ENCODE measurements around the gene DIP2C. TPM values are rescaled to one million over a fixed set of nuclear protein-coding genes. Genes with fewer than 3 reads are reported as not detected.

Gene DIP2C
- total and polyA plus RNA-seq, 2 donors (not counting 1 experiment from before 2014, with no cell fraction given): 1.3 to 1.9 TPM

DNA sequence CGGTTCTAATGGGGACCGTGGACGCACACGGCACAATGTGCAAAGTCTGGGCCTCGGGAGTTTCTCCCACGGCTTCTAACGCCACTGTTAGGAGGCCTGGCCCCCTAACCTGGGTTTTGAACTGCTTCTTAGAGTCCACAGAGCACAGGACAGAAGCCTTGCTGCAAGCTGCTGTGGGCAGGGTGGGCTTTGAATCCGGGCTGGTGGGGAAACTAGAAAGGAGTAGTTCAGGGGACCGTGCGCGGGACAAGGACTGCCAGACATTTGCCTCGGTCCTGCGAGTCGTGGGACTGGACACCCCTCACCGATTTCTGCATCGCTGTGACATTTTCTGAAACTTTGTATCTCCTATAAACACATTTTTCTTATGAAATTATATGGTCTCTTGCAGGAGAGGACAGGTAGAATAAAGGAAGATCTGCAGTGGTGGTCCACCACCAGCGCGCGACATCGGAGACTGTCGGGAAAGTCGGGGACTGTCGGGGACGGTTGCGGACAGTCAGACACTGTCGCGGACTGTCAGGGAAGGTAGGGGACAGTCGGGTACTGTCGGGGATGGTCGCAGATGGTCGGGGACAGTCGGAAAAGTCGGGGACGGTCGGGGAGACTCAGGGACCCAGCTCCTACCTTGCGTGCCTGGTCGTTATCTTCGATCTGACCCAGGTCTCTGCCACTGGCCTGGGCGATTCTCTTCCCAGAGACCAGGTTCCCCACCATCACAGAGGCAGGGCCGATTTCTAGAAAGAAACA, 332.1 kb downstream of the DIP2C start:
- no peaks in the 10 kb centered on the region for H3K9me3 ChIP-seq (ENCODE audit: control extremely low read depth in 1 of 3, control insufficient read depth in 2 of 3, insufficient read depth in 1 of 3, low read length in 2 of 3)
- ChIA-PET CTCF (interaction anchor here (0.9 to 1.6 kb wide), 4 partner anchors 38 to 176 kb away, joined by 3 to 5 read pairs (median 3); no protein-coding TSS in a partner anchor), POLR2A (interaction anchor here (0.5 kb wide), 1 partner anchor 218 kb away, joined by 11 read pairs; no protein-coding TSS in a partner anchor)
- no peak overlapping the region for H3K4me2 ChIP-seq (replicated peaks; ENCODE audit: low read depth, low read length, poor library complexity, severe bottlenecking)
- H3K4me3 ChIP-seq (ENCODE audit: control extremely low read depth in 1 of 5, extremely low read depth in 1 of 5, insufficient read depth in 1 of 5, low read depth in 2 of 5, low read length in 4 of 5): no peak overlapping the region
- WGBS (ENCODE audit: insufficient coverage): 97% methylated on average over 36 of the region's 40 CpGs
- DNase-seq: no peak
- no peak overlapping the region for H3K9ac ChIP-seq (ENCODE audit: low read length)
- H2AFZ ChIP-seq (ENCODE audit: insufficient read depth, low read depth, low read length, poor library complexity, severe bottlenecking): no peak overlapping the region
- Mint-ChIP-seq H3K4me1 (peaks cover 3% of the 10 kb centered on the region), H3K9me3 (ENCODE audit: insufficient read depth) (no peaks in the 10 kb centered on the region), H3K4me3 (no peak overlapping the region), H3K27ac (no peak overlapping the region), H3K27me3 (peaks cover 5% of the 10 kb centered on the region)
- intact Hi-C loops (cut with micrococcal nuclease): no loop called here
- H3K27ac ChIP-seq (ENCODE audit: low read length in 2 of 2): no peak overlapping the region
- no peaks in the 10 kb centered on the region for H3K27me3 ChIP-seq (replicated peaks in 1 of 4; ENCODE audit: control extremely low read depth in 1 of 4, control insufficient read depth in 3 of 4, insufficient read depth in 4 of 4, low read length in 3 of 4)
- H4K20me1 ChIP-seq (ENCODE audit: control insufficient read depth, insufficient read depth, low read length, poor library complexity, severe bottlenecking): no peaks in the 10 kb centered on the region
- H3K79me2 ChIP-seq (ENCODE audit: control insufficient read depth, insufficient read depth, low read length): no peaks in the 10 kb centered on the region
- H3K36me3 ChIP-seq (replicated peaks in 1 of 2; ENCODE audit: control extremely low read depth in 1 of 2, control insufficient read depth in 1 of 2, extremely low read depth in 1 of 2, insufficient read depth in 2 of 2, low read length in 1 of 2): peaks cover 0 to 3% of the 10 kb centered on the region in 2 experiments
- H3K4me1 ChIP-seq (ENCODE audit: control insufficient read depth in 2 of 2, insufficient read depth in 2 of 2, low read length in 2 of 2): no peaks in the 10 kb centered on the region
- no peak for TF ChIP-seq EZH2 (IDR thresholded peaks at IDR 0.05; ENCODE audit: borderline replicate concordance, insufficient read depth, low read depth, low read length, poor library complexity, severe bottlenecking)
- TF ChIP-seq, protein P1, sequence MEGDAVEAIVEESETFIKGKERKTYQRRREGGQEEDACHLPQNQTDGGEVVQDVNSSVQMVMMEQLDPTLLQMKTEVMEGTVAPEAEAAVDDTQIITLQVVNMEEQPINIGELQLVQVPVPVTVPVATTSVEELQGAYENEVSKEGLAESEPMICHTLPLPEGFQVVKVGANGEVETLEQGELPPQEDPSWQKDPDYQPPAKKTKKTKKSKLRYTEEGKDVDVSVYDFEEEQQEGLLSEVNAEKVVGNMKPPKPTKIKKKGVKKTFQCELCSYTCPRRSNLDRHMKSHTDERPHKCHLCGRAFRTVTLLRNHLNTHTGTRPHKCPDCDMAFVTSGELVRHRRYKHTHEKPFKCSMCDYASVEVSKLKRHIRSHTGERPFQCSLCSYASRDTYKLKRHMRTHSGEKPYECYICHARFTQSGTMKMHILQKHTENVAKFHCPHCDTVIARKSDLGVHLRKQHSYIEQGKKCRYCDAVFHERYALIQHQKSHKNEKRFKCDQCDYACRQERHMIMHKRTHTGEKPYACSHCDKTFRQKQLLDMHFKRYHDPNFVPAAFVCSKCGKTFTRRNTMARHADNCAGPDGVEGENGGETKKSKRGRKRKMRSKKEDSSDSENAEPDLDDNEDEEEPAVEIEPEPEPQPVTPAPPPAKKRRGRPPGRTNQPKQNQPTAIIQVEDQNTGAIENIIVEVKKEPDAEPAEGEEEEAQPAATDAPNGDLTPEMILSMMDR (IDR thresholded peaks at IDR 0.05): no peak
- no peak for ATAC-seq (ENCODE audit: low read depth)

DNA sequence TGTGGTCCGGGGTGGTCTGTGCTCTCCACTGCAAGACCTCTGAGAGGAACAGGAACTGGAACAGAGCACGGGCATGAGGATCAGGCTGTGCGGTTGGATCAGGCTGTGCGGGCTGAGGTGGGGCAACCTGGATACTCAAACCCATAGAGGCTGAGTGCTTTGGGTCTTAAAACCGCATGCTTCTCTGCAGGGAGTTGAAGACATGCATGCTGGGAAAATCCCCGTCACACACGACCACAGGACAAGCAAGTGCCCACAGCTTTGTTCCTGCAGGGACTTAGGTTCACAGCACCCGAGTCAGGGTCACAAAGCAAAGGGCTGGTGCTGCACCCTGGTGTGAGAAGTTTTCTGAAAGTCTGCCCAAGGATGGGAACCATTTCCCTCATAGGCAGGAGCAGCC, 333.0 kb downstream of the DIP2C start:
- Histone ChIP-seq H3K9me3 (ENCODE audit: control extremely low read depth in 1 of 3, control insufficient read depth in 2 of 3, insufficient read depth in 1 of 3, low read length in 2 of 3) (no peaks in the 10 kb centered on the region), H3K9ac (ENCODE audit: low read length) (no peak overlapping the region), H4K20me1 (ENCODE audit: control insufficient read depth, insufficient read depth, low read length, poor library complexity, severe bottlenecking) (no peaks in the 10 kb centered on the region), H2AFZ (ENCODE audit: insufficient read depth, low read depth, low read length, poor library complexity, severe bottlenecking) (no peak overlapping the region), H3K79me2 (ENCODE audit: control insufficient read depth, insufficient read depth, low read length) (no peaks in the 10 kb centered on the region), H3K4me2 (replicated peaks; ENCODE audit: low read depth, low read length, poor library complexity, severe bottlenecking) (no peak overlapping the region), H3K4me1 (ENCODE audit: control insufficient read depth in 2 of 2, insufficient read depth in 2 of 2, low read length in 2 of 2) (no peaks in the 10 kb centered on the region), H3K27me3 (replicated peaks in 1 of 4; ENCODE audit: control extremely low read depth in 1 of 4, control insufficient read depth in 3 of 4, insufficient read depth in 4 of 4, low read length in 3 of 4) (no peaks in the 10 kb centered on the region), H3K36me3 (replicated peaks in 1 of 2; ENCODE audit: control extremely low read depth in 1 of 2, control insufficient read depth in 1 of 2, extremely low read depth in 1 of 2, insufficient read depth in 2 of 2, low read length in 1 of 2) (peaks cover 0 to under 1% of the 10 kb centered on the region in 2 experiments), H3K27ac (ENCODE audit: low read length in 2 of 2) (no peak overlapping the region), H3K4me3 (ENCODE audit: control extremely low read depth in 1 of 5, extremely low read depth in 1 of 5, insufficient read depth in 1 of 5, low read depth in 2 of 5, low read length in 4 of 5) (no peak overlapping the region)
- TF ChIP-seq EZH2 (IDR thresholded peaks at IDR 0.05; ENCODE audit: borderline replicate concordance, insufficient read depth, low read depth, low read length, poor library complexity, severe bottlenecking): no peak
- TF ChIP-seq, protein P1 (IDR thresholded peaks at IDR 0.05): peak; percentile 22
- Mint-ChIP-seq H3K27ac (no peak overlapping the region), H3K4me3 (no peak overlapping the region), H3K9me3 (ENCODE audit: insufficient read depth) (no peaks in the 10 kb centered on the region), H3K4me1 (peaks cover 3% of the 10 kb centered on the region), H3K27me3 (peaks cover 2% of the 10 kb centered on the region)
- CTCF ChIA-PET: interaction anchor here (0.6 to 1.6 kb wide), 5 partner anchors 37 to 175 kb away, joined by 3 to 5 read pairs (median 3); no protein-coding TSS in a partner anchor
- ATAC-seq (ENCODE audit: low read depth): peak; percentile 53
- peak; percentile 54 for DNase-seq
- 74% methylated on average over 7 of the region's 8 CpGs for WGBS (ENCODE audit: insufficient coverage)
- intact Hi-C loops (cut with micrococcal nuclease): loop anchor here (1.0 kb wide), 1 partner anchor 178 kb away; no protein-coding TSS in a partner anchor
- POLR2A ChIA-PET: interaction anchor here (0.5 to 0.9 kb wide), 2 partner anchors 39 to 126 kb away, joined by 3 to 10 read pairs; no protein-coding TSS in a partner anchor
